ENCODE data around the gene ZMIZ2. TPM values are rescaled to one million over a fixed set of nuclear protein-coding genes. Genes with fewer than 3 reads are reported as not detected.

Gene ZMIZ2
- total and polyA plus RNA-seq, 2 donors (not counting 1 experiment from before 2014, with no cell fraction given): 254 to 442 TPM

DNA sequence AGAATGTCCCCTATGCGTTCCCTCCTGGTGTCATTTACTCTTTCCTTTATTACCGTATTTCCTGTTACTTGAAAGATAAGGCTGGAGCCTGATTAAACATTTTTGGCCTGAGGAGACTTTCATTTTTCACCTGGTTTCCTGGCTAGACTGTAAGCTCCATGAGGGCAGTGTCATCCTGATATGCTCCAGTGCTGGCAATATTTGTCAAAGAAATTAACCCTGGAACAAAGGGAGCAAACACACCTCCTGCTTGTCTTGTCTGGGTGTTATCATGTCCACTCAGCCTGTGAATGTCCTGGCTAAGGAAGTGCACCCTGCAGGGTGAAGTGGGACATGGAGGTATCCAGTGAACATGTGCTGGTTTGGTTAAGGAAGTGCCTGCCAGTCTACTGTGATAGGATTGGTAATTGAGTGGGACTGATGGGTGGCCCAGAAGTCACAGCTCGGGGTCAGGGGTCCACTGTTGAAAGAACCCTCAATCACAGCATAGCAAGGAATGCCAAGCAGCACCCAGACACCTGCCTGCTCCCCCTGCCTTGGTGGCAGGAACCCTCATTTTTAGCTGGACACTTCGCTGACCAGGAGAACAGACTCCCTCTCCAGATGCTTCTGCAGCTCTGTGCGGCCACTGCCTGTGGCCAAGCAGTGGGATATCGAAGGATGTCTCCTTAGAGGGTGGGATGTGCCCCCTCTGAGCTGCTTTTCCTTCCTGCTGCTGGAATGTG lies 26.9 kb downstream of the ZMIZ2 start:
- DNase-seq (no peak), ATAC-seq (ENCODE audit: low read depth) (no peak)
- Histone ChIP-seq H3K9ac (ENCODE audit: low read length) (no peak overlapping the region), H3K4me2 (replicated peaks; ENCODE audit: low read depth, low read length, poor library complexity, severe bottlenecking) (no peak overlapping the region), H3K4me1 (ENCODE audit: control insufficient read depth in 2 of 2, insufficient read depth in 2 of 2, low read length in 2 of 2) (peaks cover 0 to 19% of the 10 kb centered on the region in 2 donors), H3K27me3 (replicated peaks in 1 of 4; ENCODE audit: control extremely low read depth in 1 of 4, control insufficient read depth in 3 of 4, insufficient read depth in 4 of 4, low read length in 3 of 4) (no peaks in the 10 kb centered on the region), H3K9me3 (ENCODE audit: control extremely low read depth in 1 of 3, control insufficient read depth in 2 of 3, insufficient read depth in 1 of 3, low read length in 2 of 3) (no peaks in the 10 kb centered on the region), H3K79me2 (ENCODE audit: control insufficient read depth, insufficient read depth, low read length) (no peaks in the 10 kb centered on the region), H3K27ac (ENCODE audit: low read length in 2 of 2) (no peak overlapping the region), H2AFZ (ENCODE audit: insufficient read depth, low read depth, low read length, poor library complexity, severe bottlenecking) (no peak overlapping the region), H3K36me3 (replicated peaks in 1 of 2; ENCODE audit: control extremely low read depth in 1 of 2, control insufficient read depth in 1 of 2, extremely low read depth in 1 of 2, insufficient read depth in 2 of 2, low read length in 1 of 2) (no peaks in the 10 kb centered on the region), H4K20me1 (ENCODE audit: control insufficient read depth, insufficient read depth, low read length, poor library complexity, severe bottlenecking) (no peaks in the 10 kb centered on the region), H3K4me3 (ENCODE audit: control extremely low read depth in 1 of 5, extremely low read depth in 1 of 5, insufficient read depth in 1 of 5, low read depth in 2 of 5, low read length in 4 of 5) (no peak overlapping the region)
- TF ChIP-seq EZH2 (IDR thresholded peaks at IDR 0.05; ENCODE audit: borderline replicate concordance, insufficient read depth, low read depth, low read length, poor library complexity, severe bottlenecking): no peak
- TF ChIP-seq, protein P1, sequence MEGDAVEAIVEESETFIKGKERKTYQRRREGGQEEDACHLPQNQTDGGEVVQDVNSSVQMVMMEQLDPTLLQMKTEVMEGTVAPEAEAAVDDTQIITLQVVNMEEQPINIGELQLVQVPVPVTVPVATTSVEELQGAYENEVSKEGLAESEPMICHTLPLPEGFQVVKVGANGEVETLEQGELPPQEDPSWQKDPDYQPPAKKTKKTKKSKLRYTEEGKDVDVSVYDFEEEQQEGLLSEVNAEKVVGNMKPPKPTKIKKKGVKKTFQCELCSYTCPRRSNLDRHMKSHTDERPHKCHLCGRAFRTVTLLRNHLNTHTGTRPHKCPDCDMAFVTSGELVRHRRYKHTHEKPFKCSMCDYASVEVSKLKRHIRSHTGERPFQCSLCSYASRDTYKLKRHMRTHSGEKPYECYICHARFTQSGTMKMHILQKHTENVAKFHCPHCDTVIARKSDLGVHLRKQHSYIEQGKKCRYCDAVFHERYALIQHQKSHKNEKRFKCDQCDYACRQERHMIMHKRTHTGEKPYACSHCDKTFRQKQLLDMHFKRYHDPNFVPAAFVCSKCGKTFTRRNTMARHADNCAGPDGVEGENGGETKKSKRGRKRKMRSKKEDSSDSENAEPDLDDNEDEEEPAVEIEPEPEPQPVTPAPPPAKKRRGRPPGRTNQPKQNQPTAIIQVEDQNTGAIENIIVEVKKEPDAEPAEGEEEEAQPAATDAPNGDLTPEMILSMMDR (IDR thresholded peaks at IDR 0.05): no peak
- WGBS (ENCODE audit: insufficient coverage): 94% methylated on average over 5 of the region's 6 CpGs
- no peak overlapping the region for H3K4me3 Mint-ChIP-seq
- no peaks in the 10 kb centered on the region for H3K27me3 Mint-ChIP-seq
- peaks cover 15% of the 10 kb centered on the region for H3K4me1 Mint-ChIP-seq
- no peak overlapping the region for H3K27ac Mint-ChIP-seq
- intact Hi-C loops (cut with micrococcal nuclease): no loop called here
- ChIA-PET POLR2A (no interaction called here), CTCF (no interaction called here)
- no peaks in the 10 kb centered on the region for H3K9me3 Mint-ChIP-seq (ENCODE audit: insufficient read depth)

DNA sequence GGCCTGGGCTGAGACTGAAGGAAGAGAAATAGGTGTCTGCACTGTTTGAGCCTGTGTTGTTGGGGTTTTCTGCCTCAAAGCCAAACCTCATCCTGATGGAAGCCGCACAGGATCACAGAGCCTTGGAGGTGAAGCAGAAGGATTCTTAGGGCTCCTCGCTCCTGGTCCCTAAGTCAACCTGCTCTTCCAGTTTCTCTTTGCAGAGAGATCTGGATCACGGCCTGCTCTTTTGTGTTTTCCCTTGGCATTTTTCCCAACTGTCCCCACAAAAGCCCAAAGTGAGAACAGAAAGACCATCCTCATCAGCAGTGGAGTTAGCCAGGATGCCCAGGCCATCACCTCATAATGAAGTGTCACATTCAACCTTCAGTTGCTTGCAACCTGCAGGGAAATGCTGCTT lies 27.6 kb downstream of the ZMIZ2 start:
- WGBS (ENCODE audit: insufficient coverage): 100% methylated on average over 2 of the region's 3 CpGs
- no peaks in the 10 kb centered on the region for H3K27me3 Mint-ChIP-seq
- ATAC-seq (ENCODE audit: low read depth): no peak
- peaks cover 0 to 13% of the 10 kb centered on the region in 2 donors for H3K4me1 ChIP-seq (ENCODE audit: control insufficient read depth in 2 of 2, insufficient read depth in 2 of 2, low read length in 2 of 2)
- H4K20me1 ChIP-seq (ENCODE audit: control insufficient read depth, insufficient read depth, low read length, poor library complexity, severe bottlenecking): no peaks in the 10 kb centered on the region
- no peak overlapping the region for H3K27ac ChIP-seq (ENCODE audit: low read length in 2 of 2)
- no peak overlapping the region for H3K4me3 Mint-ChIP-seq
- peaks cover 8% of the 10 kb centered on the region for H3K4me1 Mint-ChIP-seq
- no peaks in the 10 kb centered on the region for H3K9me3 ChIP-seq (ENCODE audit: control extremely low read depth in 1 of 3, control insufficient read depth in 2 of 3, insufficient read depth in 1 of 3, low read length in 2 of 3)
- H3K9ac ChIP-seq (ENCODE audit: low read length): no peak overlapping the region
- no peak overlapping the region for H3K4me2 ChIP-seq (replicated peaks; ENCODE audit: low read depth, low read length, poor library complexity, severe bottlenecking)
- no peak overlapping the region for H3K4me3 ChIP-seq (ENCODE audit: control extremely low read depth in 1 of 5, extremely low read depth in 1 of 5, insufficient read depth in 1 of 5, low read depth in 2 of 5, low read length in 4 of 5)
- no peak overlapping the region for H3K27ac Mint-ChIP-seq
- H3K9me3 Mint-ChIP-seq (ENCODE audit: insufficient read depth): no peaks in the 10 kb centered on the region
- no peak overlapping the region for H2AFZ ChIP-seq (ENCODE audit: insufficient read depth, low read depth, low read length, poor library complexity, severe bottlenecking)
- ChIA-PET POLR2A (no interaction called here), CTCF (no interaction called here)
- intact Hi-C loops (cut with micrococcal nuclease): no loop called here
- H3K27me3 ChIP-seq (replicated peaks in 1 of 4; ENCODE audit: control extremely low read depth in 1 of 4, control insufficient read depth in 3 of 4, insufficient read depth in 4 of 4, low read length in 3 of 4): no peaks in the 10 kb centered on the region
- no peaks in the 10 kb centered on the region for H3K36me3 ChIP-seq (replicated peaks in 1 of 2; ENCODE audit: control extremely low read depth in 1 of 2, control insufficient read depth in 1 of 2, extremely low read depth in 1 of 2, insufficient read depth in 2 of 2, low read length in 1 of 2)
- no peak for DNase-seq
- TF ChIP-seq, protein P1 (IDR thresholded peaks at IDR 0.05): no peak
- no peak for TF ChIP-seq EZH2 (IDR thresholded peaks at IDR 0.05; ENCODE audit: borderline replicate concordance, insufficient read depth, low read depth, low read length, poor library complexity, severe bottlenecking)
- H3K79me2 ChIP-seq (ENCODE audit: control insufficient read depth, insufficient read depth, low read length): no peaks in the 10 kb centered on the region
